CD8-positive, alpha-beta memory T cell (primary cell): Measurements from ENCODE around the gene MYRIP. TPM values are rescaled to one million over a fixed set of nuclear protein-coding genes. Genes with fewer than 3 reads are reported as not detected.
A peak's percentile ranks its signal among the peaks of the same experiment; 100 is the strongest.

Experiments used
- CTCF ChIA-PET: fragments of 350-600 bp; sonication (Branson Sonifier 250); formaldehyde crosslinking; loops from one replicate; lab custom pipeline; 2021; ENCODE audit warnings: antibody characterized with exemption; lab: Charles Lee
- POLR2A ChIA-PET: fragments of 350-600 bp; sonication (Branson Sonifier 250); formaldehyde crosslinking; loops from one replicate; lab custom pipeline; 2021; ENCODE audit warnings: antibody characterized with exemption; lab: Charles Lee
- DNase-seq, 5 donors: peaks; one replicate each; pipeline versions ENCODE4 v3.0.0 to v3.0.0-alpha.2; 2020 to 2022; ENCODE audit warnings: mixed read lengths in 1 of 5
- H3K27ac ChIP-seq: one replicate; pipeline ENCODE4 v1.7.0; 2013; ENCODE audit warnings: low read depth, mild to moderate bottlenecking, low read length, moderate library complexity
- H3K27me3 ChIP-seq: 2 replicates; pipeline ENCODE4 v1.7.0; 2013; ENCODE audit warnings: low read length, mild to moderate bottlenecking; ENCODE audit not compliant: insufficient read depth, poor library complexity, severe bottlenecking
- H3K36me3 ChIP-seq: 2 replicates; pipeline ENCODE4 v1.7.0; 2013; ENCODE audit warnings: mild to moderate bottlenecking, low read length, moderate library complexity; ENCODE audit not compliant: insufficient read depth
- H3K4me1 ChIP-seq: 2 replicates; pipeline ENCODE4 v1.7.0; 2013; ENCODE audit warnings: mild to moderate bottlenecking, low read length, moderate library complexity; ENCODE audit not compliant: insufficient read depth
- H3K4me3 ChIP-seq: 2 replicates; pipeline ENCODE4 v1.7.0; 2013; ENCODE audit warnings: mild to moderate bottlenecking, low read length
- H3K9me3 ChIP-seq: 2 replicates; pipeline ENCODE4 v1.7.0; 2013; ENCODE audit warnings: mild to moderate bottlenecking, low read length
- H3K27ac Mint-ChIP-seq, 8 donors: one replicate each; pipeline ENCODE4 v1.8.0; 2020 to 2021; ENCODE audit warnings: mixed read lengths in 8 of 8, mild to moderate bottlenecking in 6 of 8, inconsistent platforms in 3 of 8, moderate library complexity in 3 of 8
- H3K27me3 Mint-ChIP-seq, 2 donors: one replicate each; pipeline ENCODE4 v1.8.0; 2020 to 2021; ENCODE audit warnings: mixed read lengths in 2 of 2, mild to moderate bottlenecking in 1 of 2, moderate library complexity in 1 of 2
- H3K36me3 Mint-ChIP-seq, 3 donors: one replicate each; pipeline ENCODE4 v1.8.0; 2020 to 2021; ENCODE audit warnings: mixed read lengths in 3 of 3, inconsistent platforms in 1 of 3, mild to moderate bottlenecking in 1 of 3
- H3K4me1 Mint-ChIP-seq, 3 donors: one replicate each; pipeline ENCODE4 v1.8.0; 2020 to 2021; ENCODE audit warnings: mixed read lengths in 3 of 3, inconsistent platforms in 1 of 3, mild to moderate bottlenecking in 1 of 3
- H3K4me3 Mint-ChIP-seq, 7 donors: one replicate each; pipeline ENCODE4 v1.8.0; 2020 to 2021; ENCODE audit warnings: mixed read lengths in 7 of 7, mild to moderate bottlenecking in 6 of 7, moderate library complexity in 4 of 7, inconsistent platforms in 2 of 7
- H3K9me3 Mint-ChIP-seq, 5 donors: one replicate each; pipeline ENCODE4 v1.8.0; 2020 to 2022; ENCODE audit warnings: mixed read lengths in 5 of 5, mild to moderate bottlenecking in 3 of 5, moderate library complexity in 2 of 5, inconsistent platforms in 1 of 5
- polyA plus RNA-seq: library from polyadenylated mRNA; unstranded; fragments of 300-500 nt; fragmentation: Illumina TruSeq; gene quantifications from one replicate; pipeline ENCODE4 v1.2.3, GENCODE V29; 2021
- total RNA-seq, 2 experiments: library from RNA; stranded (reverse); gene quantifications; one replicate each; pipeline ENCODE4 v1.2.3, GENCODE V29; 2021

Gene MYRIP
- total and polyA plus RNA-seq, 3 experiments from 2014 or later = not detected

- Histone ChIP-seq H3K9me3 (no peaks in the 10 kb centered on the region), H3K27ac (no peak overlapping the region), H3K36me3 (no peaks in the 10 kb centered on the region), H3K4me1 (no peaks in the 10 kb centered on the region), H3K27me3 (no peaks in the 10 kb centered on the region), H3K4me3 (no peak overlapping the region)
- Mint-ChIP-seq H3K9me3 (peaks cover 0 to 9% (median 2%) of the 10 kb centered on the region in 5 donors), H3K27ac (no peak overlapping the region), H3K27me3 (no peaks in the 10 kb centered on the region), H3K4me3 (no peak overlapping the region), H3K4me1 (no peaks in the 10 kb centered on the region), H3K36me3 (no peaks in the 10 kb centered on the region)
- ChIA-PET POLR2A (no interaction called here), CTCF (no interaction called here)
- no peak for DNase-seq
Observed at GRCh38 chr3:39978308-39978707, 168.9 kb downstream of the MYRIP start.

GRCh38 chr3:39980058-39980457, 170.6 kb downstream of the MYRIP start:
- Histone ChIP-seq H3K9me3 (no peaks in the 10 kb centered on the region), H3K4me1 (no peaks in the 10 kb centered on the region), H3K36me3 (no peaks in the 10 kb centered on the region), H3K27ac (no peak overlapping the region), H3K4me3 (no peak overlapping the region), H3K27me3 (no peaks in the 10 kb centered on the region)
- H3K9me3 Mint-ChIP-seq = peaks cover 0 to 4% (median 2%) of the 10 kb centered on the region in 5 donors
- no peak overlapping the region for H3K27ac Mint-ChIP-seq
- POLR2A ChIA-PET = no interaction called here
- DNase-seq = no peak
- H3K36me3 Mint-ChIP-seq = no peaks in the 10 kb centered on the region
- no peaks in the 10 kb centered on the region for H3K27me3 Mint-ChIP-seq
- H3K4me1 Mint-ChIP-seq = no peaks in the 10 kb centered on the region
- CTCF ChIA-PET = no interaction called here
- H3K4me3 Mint-ChIP-seq = no peak overlapping the region

- Mint-ChIP-seq H3K27ac (peak overlapping the region in 1 of 8 donors; percentile 71), H3K9me3 (peaks cover 0 to 4% (median 2%) of the 10 kb centered on the region in 5 donors), H3K4me3 (no peak overlapping the region), H3K36me3 (no peaks in the 10 kb centered on the region), H3K4me1 (no peaks in the 10 kb centered on the region), H3K27me3 (no peaks in the 10 kb centered on the region)
- Histone ChIP-seq H3K27ac (no peak overlapping the region), H3K4me1 (no peaks in the 10 kb centered on the region), H3K36me3 (no peaks in the 10 kb centered on the region), H3K27me3 (no peaks in the 10 kb centered on the region), H3K4me3 (no peak overlapping the region), H3K9me3 (no peaks in the 10 kb centered on the region)
- CTCF ChIA-PET = no interaction called here
- POLR2A ChIA-PET = no interaction called here
- DNase-seq = no peak
Observed at GRCh38 chr3:39980781-39981180, 171.4 kb downstream of the MYRIP start.

DNA sequence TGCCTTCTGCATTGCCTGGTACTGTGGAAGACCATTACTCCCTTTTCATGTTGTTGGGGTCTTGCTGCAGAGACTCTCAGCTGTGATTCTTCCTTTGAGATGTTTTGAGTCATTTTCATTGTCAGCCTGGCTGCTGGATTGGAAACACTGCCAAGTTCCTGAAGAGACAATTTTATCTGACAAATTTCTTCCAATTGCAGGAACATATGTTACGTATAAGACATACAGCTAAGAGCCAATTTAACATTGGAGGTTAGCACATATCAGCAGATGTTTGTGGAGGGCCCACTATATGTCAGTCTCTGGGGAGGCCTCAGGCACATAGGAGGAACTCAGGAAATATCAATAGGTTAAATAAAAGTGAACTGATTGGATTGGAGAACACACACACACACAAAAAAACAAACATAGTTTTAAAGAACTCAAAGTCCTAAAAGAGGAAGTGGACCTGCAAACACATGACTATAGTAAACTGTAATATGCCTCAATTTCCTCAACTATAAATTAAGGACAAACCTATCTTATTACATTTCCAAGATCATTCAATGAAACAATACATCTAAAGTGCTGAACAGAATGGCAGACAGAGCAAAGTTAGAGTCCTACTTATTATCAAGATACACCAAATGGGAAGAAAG, 172.3 kb downstream of the MYRIP start:
- DNase-seq = no peak
- no peaks in the 10 kb centered on the region for H3K9me3 ChIP-seq
- no peak overlapping the region for H3K4me3 ChIP-seq
- no peaks in the 10 kb centered on the region for H3K27me3 ChIP-seq
- no peaks in the 10 kb centered on the region for H3K27me3 Mint-ChIP-seq
- H3K27ac Mint-ChIP-seq = no peak overlapping the region
- H3K4me3 Mint-ChIP-seq = no peak overlapping the region
- POLR2A ChIA-PET = no interaction called here
- CTCF ChIA-PET = no interaction called here
- H3K27ac ChIP-seq = no peak overlapping the region
- no peaks in the 10 kb centered on the region for H3K36me3 Mint-ChIP-seq
- H3K9me3 Mint-ChIP-seq = peaks cover 0 to 5% (median 2%) of the 10 kb centered on the region in 5 donors
- no peaks in the 10 kb centered on the region for H3K4me1 Mint-ChIP-seq
- H3K4me1 ChIP-seq = no peaks in the 10 kb centered on the region
- H3K36me3 ChIP-seq = no peaks in the 10 kb centered on the region

GRCh38 chr3:39982665-39983357, 173.4 kb downstream of the MYRIP start:
- no peak overlapping the region for H3K27ac Mint-ChIP-seq
- no peak for DNase-seq
- ChIA-PET POLR2A (no interaction called here), CTCF (no interaction called here)
- Histone ChIP-seq H3K36me3 (no peaks in the 10 kb centered on the region), H3K4me3 (no peak overlapping the region), H3K4me1 (no peaks in the 10 kb centered on the region), H3K27me3 (no peaks in the 10 kb centered on the region), H3K27ac (no peak overlapping the region), H3K9me3 (no peaks in the 10 kb centered on the region)
- H3K36me3 Mint-ChIP-seq = no peaks in the 10 kb centered on the region
- H3K9me3 Mint-ChIP-seq = peaks cover 0 to 6% (median 4%) of the 10 kb centered on the region in 5 donors
- H3K27me3 Mint-ChIP-seq = no peaks in the 10 kb centered on the region
- H3K4me3 Mint-ChIP-seq = no peak overlapping the region
- no peaks in the 10 kb centered on the region for H3K4me1 Mint-ChIP-seq

- Mint-ChIP-seq H3K36me3 (no peaks in the 10 kb centered on the region), H3K9me3 (peaks cover 0 to 10% (median 2%) of the 10 kb centered on the region in 5 donors), H3K4me1 (no peaks in the 10 kb centered on the region), H3K27ac (no peak overlapping the region), H3K4me3 (no peak overlapping the region), H3K27me3 (peaks cover 3 to 18% of the 10 kb centered on the region in 2 donors)
- H3K9me3 ChIP-seq = no peaks in the 10 kb centered on the region
- no peak overlapping the region for H3K4me3 ChIP-seq
- H3K27me3 ChIP-seq = no peaks in the 10 kb centered on the region
- CTCF ChIA-PET = interaction anchor here (1.3 kb wide), 1 partner anchor 14 kb away, joined by 3 read pairs; no protein-coding TSS in a partner anchor
- no peaks in the 10 kb centered on the region for H3K4me1 ChIP-seq
- H3K36me3 ChIP-seq = no peaks in the 10 kb centered on the region
- no peak overlapping the region for H3K27ac ChIP-seq
- no peak for DNase-seq
- POLR2A ChIA-PET = no interaction called here
Observed at GRCh38 chr3:39989746-39990145, 180.3 kb downstream of the MYRIP start.

DNA sequence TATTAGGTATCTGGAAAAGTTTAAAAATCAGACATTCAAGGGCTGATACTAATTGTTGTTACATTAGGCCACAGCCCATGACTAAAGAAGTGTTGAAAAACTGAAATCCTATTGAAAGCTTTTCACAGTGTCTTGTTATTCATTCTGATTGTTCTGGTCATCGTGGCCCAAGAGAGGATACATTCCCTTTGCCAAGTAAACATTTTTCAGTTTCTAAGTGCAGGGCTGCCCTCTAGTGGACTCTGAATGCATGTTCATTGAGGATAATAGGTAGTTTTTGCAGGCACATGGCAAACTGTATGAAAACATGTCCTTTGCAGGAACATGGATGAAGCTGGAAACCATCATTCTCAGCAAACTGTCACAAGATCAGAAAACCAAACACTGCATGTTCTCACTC, 181.1 kb downstream of the MYRIP start:
- Histone ChIP-seq H3K4me3 (no peak overlapping the region), H3K4me1 (no peaks in the 10 kb centered on the region), H3K36me3 (no peaks in the 10 kb centered on the region), H3K27me3 (no peaks in the 10 kb centered on the region), H3K9me3 (no peaks in the 10 kb centered on the region), H3K27ac (no peak overlapping the region)
- no peaks in the 10 kb centered on the region for H3K4me1 Mint-ChIP-seq
- no peak overlapping the region for H3K27ac Mint-ChIP-seq
- H3K4me3 Mint-ChIP-seq = no peak overlapping the region
- H3K9me3 Mint-ChIP-seq = peaks cover 0 to 12% (median 4%) of the 10 kb centered on the region in 5 donors
- no peak for DNase-seq
- ChIA-PET POLR2A (no interaction called here), CTCF (interaction anchor here (1.3 kb wide), 1 partner anchor 13 kb away, joined by 3 read pairs; no protein-coding TSS in a partner anchor)
- peaks cover 3 to 18% of the 10 kb centered on the region in 2 donors for H3K27me3 Mint-ChIP-seq
- H3K36me3 Mint-ChIP-seq = no peaks in the 10 kb centered on the region

GRCh38 chr3:40008796-40009195, 199.4 kb downstream of the MYRIP start:
- no peaks in the 10 kb centered on the region for H3K4me1 Mint-ChIP-seq
- no peaks in the 10 kb centered on the region for H3K9me3 Mint-ChIP-seq
- H3K36me3 ChIP-seq = no peaks in the 10 kb centered on the region
- no peak overlapping the region for H3K27ac Mint-ChIP-seq
- POLR2A ChIA-PET = no interaction called here
- H3K27me3 ChIP-seq = no peaks in the 10 kb centered on the region
- no peak overlapping the region for H3K27ac ChIP-seq
- peaks cover 0 to 2% of the 10 kb centered on the region in 2 donors for H3K27me3 Mint-ChIP-seq
- no peak overlapping the region for H3K4me3 Mint-ChIP-seq
- H3K4me3 ChIP-seq = no peak overlapping the region
- CTCF ChIA-PET = no interaction called here
- H3K9me3 ChIP-seq = no peaks in the 10 kb centered on the region
- no peaks in the 10 kb centered on the region for H3K36me3 Mint-ChIP-seq
- no peak for DNase-seq
- no peaks in the 10 kb centered on the region for H3K4me1 ChIP-seq
